Esophagus squamous epithelium (tissue), 4 donors: ENCODE measurements around the gene ICAM3.

Source experiments
- POLR2A ChIP-seq, 4 donors: fragments of 450-650 bp; IDR thresholded peaks; one replicate each; pipeline ENCODE4 v1.6.1; 2017; ENCODE audit warnings: antibody characterized with exemption in 4 of 4, mild to moderate bottlenecking in 4 of 4, moderate library complexity in 3 of 4
- TF ChIP-seq, protein P1 (sequence below), 6 experiments: fragments of 450-650 bp in 4 of 6; fragments of 200-600 bp in 2 of 6; sonication (generic) in 2 of 6; IDR thresholded peaks; one replicate each; pipeline ENCODE4 v1.5.1; 2016 to 2019; ENCODE audit warnings: antibody characterized with exemption in 6 of 6, mild to moderate bottlenecking in 4 of 6, moderate library complexity in 4 of 6

DNA sequence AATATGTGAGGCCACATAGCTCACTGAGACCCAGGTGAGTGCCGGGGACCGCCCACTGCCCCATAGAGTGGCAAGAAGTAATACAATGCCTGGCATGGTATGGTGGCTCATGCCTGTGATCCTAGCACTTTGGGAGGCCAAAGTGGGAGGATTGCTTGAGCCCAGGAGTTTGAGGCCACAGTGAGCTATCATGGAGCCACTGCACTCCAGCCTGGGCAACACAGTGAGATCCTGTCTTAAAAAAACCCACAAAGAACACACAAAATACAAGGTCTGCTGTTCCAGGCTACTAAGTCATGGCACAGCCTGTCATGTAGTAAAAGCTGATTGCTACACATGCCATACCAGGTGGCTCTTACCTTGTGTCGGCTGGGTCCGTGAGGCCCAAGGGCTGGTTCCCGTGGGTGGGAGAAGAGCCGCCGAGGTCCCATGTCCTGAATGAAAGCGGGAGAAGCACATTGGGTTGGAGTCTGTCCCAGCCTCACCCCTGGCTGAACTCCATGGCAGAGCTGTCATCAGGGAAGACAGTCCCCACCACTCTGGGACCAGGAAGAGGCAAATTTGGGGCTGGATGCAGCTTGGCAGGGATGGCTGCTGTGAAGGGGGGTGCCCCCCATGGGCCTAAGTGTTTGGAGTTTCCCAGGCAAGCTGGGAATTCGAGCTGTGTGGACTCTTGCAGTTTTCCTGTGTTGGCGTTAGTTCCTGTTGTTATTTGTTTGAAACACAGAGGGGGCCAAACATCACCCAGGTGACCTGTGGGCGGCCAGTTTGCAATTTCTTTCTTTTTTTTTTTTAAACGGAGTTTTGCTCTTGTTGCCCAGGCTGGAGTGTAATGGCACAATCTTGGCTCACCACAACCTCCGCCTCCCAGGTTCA is 20.4 kb downstream of the ICAM3 start:
- TF ChIP-seq, protein P1, sequence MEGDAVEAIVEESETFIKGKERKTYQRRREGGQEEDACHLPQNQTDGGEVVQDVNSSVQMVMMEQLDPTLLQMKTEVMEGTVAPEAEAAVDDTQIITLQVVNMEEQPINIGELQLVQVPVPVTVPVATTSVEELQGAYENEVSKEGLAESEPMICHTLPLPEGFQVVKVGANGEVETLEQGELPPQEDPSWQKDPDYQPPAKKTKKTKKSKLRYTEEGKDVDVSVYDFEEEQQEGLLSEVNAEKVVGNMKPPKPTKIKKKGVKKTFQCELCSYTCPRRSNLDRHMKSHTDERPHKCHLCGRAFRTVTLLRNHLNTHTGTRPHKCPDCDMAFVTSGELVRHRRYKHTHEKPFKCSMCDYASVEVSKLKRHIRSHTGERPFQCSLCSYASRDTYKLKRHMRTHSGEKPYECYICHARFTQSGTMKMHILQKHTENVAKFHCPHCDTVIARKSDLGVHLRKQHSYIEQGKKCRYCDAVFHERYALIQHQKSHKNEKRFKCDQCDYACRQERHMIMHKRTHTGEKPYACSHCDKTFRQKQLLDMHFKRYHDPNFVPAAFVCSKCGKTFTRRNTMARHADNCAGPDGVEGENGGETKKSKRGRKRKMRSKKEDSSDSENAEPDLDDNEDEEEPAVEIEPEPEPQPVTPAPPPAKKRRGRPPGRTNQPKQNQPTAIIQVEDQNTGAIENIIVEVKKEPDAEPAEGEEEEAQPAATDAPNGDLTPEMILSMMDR (IDR thresholded peaks at IDR 0.05): no peak
- TF ChIP-seq POLR2A (IDR thresholded peaks at IDR 0.05): no peak
